Transverse colon (tissue), 4 donors: ENCODE results near the gene UBAP2.

Experiments
- CTCF ChIP-seq, 5 experiments: fragments of 200-600 bp in 3 of 5; fragments of 450-650 bp in 2 of 5; sonication (generic) in 3 of 5; IDR thresholded peaks; 1 replicate in 2 of 5; 2 replicates in 3 of 5; pipeline ENCODE4 v1.5.1; 2016 to 2017; ENCODE audit warnings: antibody characterized with exemption in 5 of 5, inconsistent platforms in 3 of 5, mild to moderate bottlenecking in 2 of 5, moderate library complexity in 1 of 5
- POLR2A ChIP-seq: fragments of 450-650 bp; IDR thresholded peaks from one replicate; pipeline ENCODE4 v1.6.1; 2016; ENCODE audit warnings: antibody characterized with exemption, mild to moderate bottlenecking, moderate library complexity
- POLR2AphosphoS5 ChIP-seq, 3 donors: sonication (generic); formaldehyde crosslinking; IDR thresholded peaks; one replicate each; pipeline ENCODE4 v1.6.1; 2016; ENCODE audit warnings: antibody characterized with exemption in 3 of 3

GRCh38 chr9:33923998-33924701 is 124.5 kb downstream of the UBAP2 start:
- no peak for TF ChIP-seq CTCF (IDR thresholded peaks at IDR 0.05)
- TF ChIP-seq POLR2A, result no peak
- TF ChIP-seq POLR2AphosphoS5 (IDR thresholded peaks at IDR 0.05), result peak in 1 of 3 donors; percentile 10
